Kidney tubule cell (primary cell): ENCODE measurements around the gene NUP85.
"Not testable (repeated sequence)": the region's sequence is repeated elsewhere in the genome, so short reads cannot be mapped to it uniquely, and the experiment has no call there.

ENCODE experiments used
- DNase-seq: peaks from one replicate; pipeline ENCODE4 v3.0.0-alpha.2; 2018; ENCODE audit warnings: low spot score

NUP85 gene

GRCh38 chr17:75267411-75268232 is 62.1 kb downstream of the NUP85 start:
- no peak for DNase-seq

GRCh38 chr17:75269844-75270217 is 64.4 kb downstream of the NUP85 start:
- peak; percentile 25 for DNase-seq

- peak; percentile 74 for DNase-seq
Measured at GRCh38 chr17:75270218-75270965, 64.9 kb downstream of the NUP85 start.

GRCh38 chr17:75270966-75271232 is 65.4 kb downstream of the NUP85 start, which contains the start of gene MIF4GD:
TSS of gene MIF4GD (minus strand) at chr17:75271231. CDS start at chr17:75270195, 1,036 bp downstream.
- DNase-seq = no peak

- DNase-seq = peak; percentile 83
Measured at GRCh38 chr17:75271233-75271954, 65.9 kb downstream of the NUP85 start.

GRCh38 chr17:75271955-75272847 is 66.7 kb downstream of the NUP85 start:
- DNase-seq = no peak

- DNase-seq = no peak
Measured at GRCh38 chr17:75272848-75273184, 67.3 kb downstream of the NUP85 start.

- DNase-seq = peak; percentile 35
Measured at GRCh38 chr17:75273977-75274708, 68.7 kb downstream of the NUP85 start.

GRCh38 chr17:75277664-75278071 is 72.2 kb downstream of the NUP85 start:
- no peak for DNase-seq

GRCh38 chr17:75280189-75280588 is 74.7 kb downstream of the NUP85 start:
- DNase-seq = not testable (repeated sequence)

- DNase-seq = no peak
Measured at GRCh38 chr17:75285123-75285522, 79.6 kb downstream of the NUP85 start.
